OCI-LY3 (cell line): Measurements from ENCODE around the gene AXIN1.

ENCODE experiments used
- H2AFZ ChIP-seq: fragments of 200-600, 300-600 bp; shearing (Covaris generic); 2 replicates; pipeline ENCODE4 v1.6.0; 2014; ENCODE audit warnings: antibody characterized with exemption, low read depth, low read length
- H3K27ac ChIP-seq: fragments of 200-600, 300-600 bp; sonication (generic); 2 replicates; pipeline ENCODE4 v1.5.1; 2014; ENCODE audit warnings: mild to moderate bottlenecking, low read length, moderate library complexity, mixed read lengths
- H3K27me3 ChIP-seq: fragments of 200-600, 300-600 bp; sonication (generic); 2 replicates; pipeline ENCODE4 v1.6.1; 2014; ENCODE audit warnings: low read depth, low read length, mixed read lengths
- H3K36me3 ChIP-seq: fragments of 200-600, 300-600 bp; sonication (generic); replicated peaks from 2 replicates; pipeline ENCODE3; 2014; ENCODE audit warnings: low read depth, low read length, mixed read lengths
- H3K4me1 ChIP-seq: fragments of 300-600, 200-600 bp; sonication (generic); 2 replicates; pipeline ENCODE4 v1.6.1; 2014; ENCODE audit warnings: low read length, mixed read lengths
- H3K4me2 ChIP-seq: fragments of 200-600, 300-600 bp; sonication (generic); 2 replicates; pipeline ENCODE4 v1.6.1; 2014; ENCODE audit warnings: low read length, mixed read lengths
- H3K4me3 ChIP-seq: fragments of 300-600, 200-600 bp; sonication (generic); 2 replicates; pipeline ENCODE4 v1.5.1; 2014; ENCODE audit warnings: antibody characterized with exemption, mild to moderate bottlenecking, low read length, moderate library complexity
- H3K79me2 ChIP-seq: fragments of 300-600, 200-600 bp; shearing (Covaris generic); 2 replicates; pipeline ENCODE4 v1.6.1; 2014; ENCODE audit warnings: mild to moderate bottlenecking, low read length, mixed read lengths
- H3K9ac ChIP-seq: fragments of 300-600, 200-600 bp; shearing (Covaris generic); 2 replicates; pipeline ENCODE4 v1.6.0; 2014; ENCODE audit warnings: mild to moderate bottlenecking, low read length, moderate library complexity
- H3K9me3 ChIP-seq: fragments of 200-600, 300-600 bp; shearing (Covaris generic); 2 replicates; pipeline ENCODE4 v1.6.1; 2014; ENCODE audit warnings: low read length, mixed read lengths; ENCODE audit not compliant: insufficient read depth
- H4K20me1 ChIP-seq: fragments of 200-600, 300-600 bp; sonication (generic); 2 replicates; pipeline ENCODE4 v1.6.1; 2016; ENCODE audit warnings: low read length, mixed read lengths; ENCODE audit not compliant: insufficient read depth
- EZH2phosphoT487 ChIP-seq: fragments of 200-600 bp; shearing (Covaris generic); IDR thresholded peaks from 2 replicates; pipeline ENCODE4 v1.6.1; 2018; ENCODE audit warnings: antibody characterized with exemption, mixed run types, low read depth
- TF ChIP-seq, protein P1 (sequence below): fragments of 200-600, 300-600 bp; sonication (generic); IDR thresholded peaks from 2 replicates; pipeline ENCODE4 v1.5.1; 2014; ENCODE audit warnings: antibody characterized with exemption, low read length, low read depth

The AXIN1 gene

DNA sequence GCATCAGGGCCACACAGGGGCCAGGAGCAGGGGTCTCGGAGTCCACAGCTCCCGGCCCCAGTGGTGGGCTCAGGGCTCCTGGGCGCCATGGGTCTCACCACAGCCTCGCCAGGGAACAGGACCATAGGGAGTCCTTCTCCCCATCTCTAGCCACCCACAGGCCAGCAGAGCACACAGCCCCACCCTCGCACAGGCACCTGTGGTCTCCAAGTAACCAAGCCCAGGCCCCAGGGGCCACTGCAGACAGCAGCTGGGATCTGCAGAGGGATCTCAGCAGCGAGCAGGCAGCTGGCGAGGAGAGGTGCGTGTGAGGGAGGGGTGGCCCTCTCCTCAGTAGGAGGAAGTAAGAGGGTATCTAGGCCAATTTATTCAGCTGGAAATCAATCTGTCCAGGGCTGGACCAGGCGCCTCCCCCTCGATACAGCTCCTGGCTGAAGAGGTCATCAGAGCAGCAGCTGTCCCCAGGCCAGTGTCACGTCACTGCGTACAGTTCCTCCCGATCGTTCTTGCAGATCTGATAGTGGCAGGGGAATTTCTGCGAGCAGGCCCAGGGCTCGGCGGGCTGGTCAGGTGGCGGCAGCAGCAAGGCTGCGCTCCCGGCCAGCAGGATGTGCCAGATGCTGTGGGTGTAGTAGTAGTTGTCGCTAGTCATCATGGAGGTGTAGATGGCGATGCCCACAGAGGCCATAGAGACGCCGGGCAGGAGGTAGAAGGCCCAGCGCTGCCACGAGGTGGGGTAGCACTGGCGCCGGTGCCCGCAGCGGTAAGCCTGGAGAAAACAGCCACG lies 19.2 kb upstream of the AXIN1 start:
- H3K36me3 ChIP-seq, result peaks cover 10% of the 10 kb centered on the region

GRCh38 chr16:370979-371514 lies 18.5 kb upstream of the AXIN1 start:
- no peaks in the 10 kb centered on the region; the same call in 1 of the 2 replicates for H4K20me1 ChIP-seq
- H3K4me1 ChIP-seq, result peaks cover 13% of the 10 kb centered on the region
- peak overlapping the region; percentile 74; the same call in 1 of the 2 replicates for H2AFZ ChIP-seq
- TF ChIP-seq EZH2phosphoT487, result no peak
- H3K27me3 ChIP-seq, result no peaks in the 10 kb centered on the region
- peaks cover 6% of the 10 kb centered on the region; the same call in 1 of the 2 replicates for H3K79me2 ChIP-seq
- H3K4me2 ChIP-seq, result peak overlapping the region; percentile 81
- H3K4me3 ChIP-seq, result peak overlapping the region; percentile 68
- H3K36me3 ChIP-seq, result peaks cover 17% of the 10 kb centered on the region
- H3K9me3 ChIP-seq, result no peaks in the 10 kb centered on the region
- peak overlapping the region; percentile 67 for H3K9ac ChIP-seq
- peak overlapping the region; percentile 56 for H3K27ac ChIP-seq

More for the DNA sequence above, 19.2 kb upstream of the AXIN1 start:
- H3K27me3 ChIP-seq, result no peaks in the 10 kb centered on the region
- H3K4me2 ChIP-seq, result no peak overlapping the region
- TF ChIP-seq, protein P1, sequence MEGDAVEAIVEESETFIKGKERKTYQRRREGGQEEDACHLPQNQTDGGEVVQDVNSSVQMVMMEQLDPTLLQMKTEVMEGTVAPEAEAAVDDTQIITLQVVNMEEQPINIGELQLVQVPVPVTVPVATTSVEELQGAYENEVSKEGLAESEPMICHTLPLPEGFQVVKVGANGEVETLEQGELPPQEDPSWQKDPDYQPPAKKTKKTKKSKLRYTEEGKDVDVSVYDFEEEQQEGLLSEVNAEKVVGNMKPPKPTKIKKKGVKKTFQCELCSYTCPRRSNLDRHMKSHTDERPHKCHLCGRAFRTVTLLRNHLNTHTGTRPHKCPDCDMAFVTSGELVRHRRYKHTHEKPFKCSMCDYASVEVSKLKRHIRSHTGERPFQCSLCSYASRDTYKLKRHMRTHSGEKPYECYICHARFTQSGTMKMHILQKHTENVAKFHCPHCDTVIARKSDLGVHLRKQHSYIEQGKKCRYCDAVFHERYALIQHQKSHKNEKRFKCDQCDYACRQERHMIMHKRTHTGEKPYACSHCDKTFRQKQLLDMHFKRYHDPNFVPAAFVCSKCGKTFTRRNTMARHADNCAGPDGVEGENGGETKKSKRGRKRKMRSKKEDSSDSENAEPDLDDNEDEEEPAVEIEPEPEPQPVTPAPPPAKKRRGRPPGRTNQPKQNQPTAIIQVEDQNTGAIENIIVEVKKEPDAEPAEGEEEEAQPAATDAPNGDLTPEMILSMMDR, result no peak
- no peak for TF ChIP-seq EZH2phosphoT487
- no peaks in the 10 kb centered on the region for H3K9me3 ChIP-seq
- H3K27ac ChIP-seq, result no peak overlapping the region
- peaks cover 13% of the 10 kb centered on the region for H3K4me1 ChIP-seq
- H4K20me1 ChIP-seq, result no peaks in the 10 kb centered on the region; the same call in 1 of the 2 replicates
- H2AFZ ChIP-seq, result no peak overlapping the region
- H3K4me3 ChIP-seq, result no peak overlapping the region
- H3K9ac ChIP-seq, result no peak overlapping the region
- peaks cover 6% of the 10 kb centered on the region; the same call in 1 of the 2 replicates for H3K79me2 ChIP-seq

- peak within 1 kb of the TSS; percentile 74; the same call in 1 of the 2 replicates for H2AFZ ChIP-seq
- no peaks in the 10 kb centered on the region; the same call in 1 of the 2 replicates for H4K20me1 ChIP-seq
- peaks cover 6% of the 10 kb centered on the region; the same call in 1 of the 2 replicates for H3K79me2 ChIP-seq
- no peaks in the 10 kb centered on the region for H3K9me3 ChIP-seq
- H3K27ac ChIP-seq, result peak within 1 kb of the TSS; percentile 56
- TF ChIP-seq, protein P1, result no peak
- TF ChIP-seq EZH2phosphoT487, result no peak
- H3K36me3 ChIP-seq, result peaks cover 17% of the 10 kb centered on the region
- H3K4me2 ChIP-seq, result peak within 1 kb of the TSS; percentile 86
- no peaks in the 10 kb centered on the region for H3K27me3 ChIP-seq
- H3K4me1 ChIP-seq, result peaks cover 13% of the 10 kb centered on the region
- H3K4me3 ChIP-seq, result peak within 1 kb of the TSS; percentile 68
- H3K9ac ChIP-seq, result peak within 1 kb of the TSS; percentile 67
Observed at GRCh38 chr16:370443-370842, 17.9 kb upstream of the AXIN1 start, which contains the start of gene MRPL28. MRPL28 (minus strand) TSS chr16:370538; CDS start chr16:370218, 320 bp downstream.

- Histone ChIP-seq H3K4me3 (peak overlapping the region; percentile 68), H3K27me3 (no peaks in the 10 kb centered on the region), H3K4me1 (peaks cover 13% of the 10 kb centered on the region), H3K4me2 (peak overlapping the region; percentile 86), H3K9ac (peak overlapping the region; percentile 50), H4K20me1 (no peaks in the 10 kb centered on the region; the same call in 1 of the 2 replicates), H3K27ac (no peak overlapping the region), H3K36me3 (peaks cover 17% of the 10 kb centered on the region), H3K9me3 (no peaks in the 10 kb centered on the region), H2AFZ (no peak overlapping the region), H3K79me2 (peaks cover 6% of the 10 kb centered on the region; the same call in 1 of the 2 replicates)
- TF ChIP-seq, protein P1, result no peak
- no peak for TF ChIP-seq EZH2phosphoT487
Observed at GRCh38 chr16:369866-370436, 17.4 kb upstream of the AXIN1 start.
